Liver (tissue), 9 donors: ENCODE data around the gene SMAP1. TPM values are rescaled to one million over a fixed set of nuclear protein-coding genes. Genes with fewer than 3 reads are reported as not detected.

ENCODE experiments used
- DNase-seq: peaks from one replicate; pipeline ENCODE4 v3.0.0-alpha.2; 2017; ENCODE audit warnings: low spot score
- H3K27ac ChIP-seq, 2 donors: one replicate each; pipeline ENCODE4 v1.7.0; 2013; ENCODE audit warnings: inconsistent platforms in 2 of 2, low read length in 2 of 2, control low read depth in 1 of 2, low read depth in 1 of 2, mild to moderate bottlenecking in 1 of 2
- H3K27me3 ChIP-seq, 4 donors: one replicate each; pipeline versions ENCODE4 v1.6.1 to v1.7.0; 2013; ENCODE audit warnings: low read length in 3 of 4, inconsistent platforms in 1 of 4, mild to moderate bottlenecking in 1 of 4, moderate library complexity in 1 of 4; ENCODE audit not compliant: control insufficient read depth in 4 of 4, insufficient read depth in 4 of 4
- H3K36me3 ChIP-seq, 4 donors: one replicate each; pipeline versions ENCODE4 v1.6.1 to v1.7.0; 2013; ENCODE audit warnings: low read length in 3 of 4, mild to moderate bottlenecking in 3 of 4, low read depth in 1 of 4, moderate library complexity in 1 of 4; ENCODE audit not compliant: control insufficient read depth in 4 of 4, insufficient read depth in 3 of 4
- H3K4me1 ChIP-seq, 4 donors: one replicate each; pipeline versions ENCODE4 v1.6.1 to v1.7.0; 2013; ENCODE audit warnings: low read length in 3 of 4, mild to moderate bottlenecking in 3 of 4, moderate library complexity in 1 of 4; ENCODE audit not compliant: control insufficient read depth in 4 of 4, insufficient read depth in 4 of 4
- H3K4me3 ChIP-seq, 3 donors: one replicate each; pipeline versions ENCODE4 v1.6.1 to v1.7.0; 2013; ENCODE audit warnings: low read length in 3 of 3, control low read depth in 1 of 3, low read depth in 1 of 3, mild to moderate bottlenecking in 1 of 3
- H3K9ac ChIP-seq, 2 donors: one replicate each; pipeline ENCODE4 v1.7.0; 2013; ENCODE audit warnings: low read length in 2 of 2, mild to moderate bottlenecking in 2 of 2, moderate library complexity in 2 of 2, control low read depth in 1 of 2, low read depth in 1 of 2
- H3K9me3 ChIP-seq, 4 donors: one replicate each; pipeline versions ENCODE4 v1.6.1 to v1.7.0; 2013; ENCODE audit warnings: low read length in 3 of 4; ENCODE audit not compliant: control insufficient read depth in 4 of 4
- EGR1 ChIP-seq, 2 donors: IDR thresholded peaks; 2 replicates each; pipeline ENCODE4 v1.6.1; 2016 to 2018; ENCODE audit warnings: antibody characterized with exemption in 2 of 2, low read depth in 2 of 2
- FOXA2 ChIP-seq: IDR thresholded peaks from 2 replicates; pipeline ENCODE4 v1.6.1; 2016; ENCODE audit warnings: antibody characterized with exemption
- GABPA ChIP-seq, 2 donors: IDR thresholded peaks in 1 of 2; conservative IDR thresholded peaks in 1 of 2; 2 replicates each; pipeline ENCODE4 v1.6.1; 2016; ENCODE audit warnings: antibody characterized with exemption in 2 of 2, mild to moderate bottlenecking in 1 of 2, moderate library complexity in 1 of 2
- HNF4A ChIP-seq, 2 donors: conservative IDR thresholded peaks; 2 replicates each; pipeline ENCODE4 v1.6.1; 2016; ENCODE audit warnings: antibody characterized with exemption in 2 of 2, mild to moderate bottlenecking in 2 of 2
- JUND ChIP-seq, 2 donors: IDR thresholded peaks; 2 replicates each; pipeline ENCODE4 v1.6.1; 2016; ENCODE audit warnings: antibody characterized with exemption in 2 of 2
- NR2F2 ChIP-seq: IDR thresholded peaks from 2 replicates; pipeline ENCODE4 v1.6.1; 2016; ENCODE audit warnings: antibody characterized with exemption
- RAD21 ChIP-seq, 2 donors: IDR thresholded peaks; 2 replicates each; pipeline ENCODE4 v1.6.1; 2016; ENCODE audit warnings: antibody characterized with exemption in 2 of 2, mild to moderate bottlenecking in 2 of 2
- REST ChIP-seq: IDR thresholded peaks from 2 replicates; pipeline ENCODE4 v1.6.1; 2016; ENCODE audit warnings: antibody characterized with exemption, mild to moderate bottlenecking
- RXRA ChIP-seq, 2 donors: IDR thresholded peaks; 2 replicates each; pipeline ENCODE4 v1.6.1; 2017 to 2018; ENCODE audit warnings: antibody characterized with exemption in 2 of 2, mild to moderate bottlenecking in 1 of 2
- TAF1 ChIP-seq: conservative IDR thresholded peaks from 2 replicates; pipeline ENCODE4 v1.6.1; 2016; ENCODE audit warnings: antibody characterized with exemption, mild to moderate bottlenecking
- YY1 ChIP-seq: IDR thresholded peaks from 2 replicates; pipeline ENCODE4 v1.6.1; 2016; ENCODE audit warnings: antibody characterized with exemption, mild to moderate bottlenecking
- ZBTB33 ChIP-seq: IDR thresholded peaks from 2 replicates; pipeline ENCODE4 v1.6.1; 2016; ENCODE audit warnings: antibody characterized with exemption
- WGBS: extraction: QIAGEN DNeasy Blood & Tissue Kit; methylation state at CpG from one replicate; pipeline ENCODE4 v1.1.7; 2013; 5-methylcytosine and 5-hydroxymethylcytosine counted together
- polyA plus RNA-seq, 2 donors: library from polyadenylated mRNA; stranded (reverse) in 1 of 2; unstranded in 1 of 2; fragments of 200-250 nt in 1 of 2; fragments of >200 nt in 1 of 2; fragmentation: Nextera tagmentation in 1 of 2; extraction: Ambion mirVana in 1 of 2; gene quantifications; one replicate each; pipeline versions ENCODE4 v1.2.1 to v1.2.3, GENCODE V29; 2013 to 2015
- total RNA-seq, 2 donors: library from RNA; depleted of rRNA; stranded (reverse); fragments of >200 nt; gene quantifications; one replicate each; pipeline ENCODE4 v1.2.3, GENCODE V29; 2014
- TF ChIP-seq, protein P1 (sequence below): fragments of 150-350 bp; IDR thresholded peaks from 2 replicates; pipeline ENCODE4 v1.5.1; 2017; ENCODE audit warnings: improper control_type of control experiment, low read depth, low read length; ENCODE audit not compliant: missing input control
- TF ChIP-seq, protein P2 (sequence below): IDR thresholded peaks from 2 replicates; pipeline ENCODE4 v1.6.1; 2016; ENCODE audit warnings: antibody characterized with exemption
- TF ChIP-seq, protein P3 (sequence below): IDR thresholded peaks from 2 replicates; pipeline ENCODE4 v1.6.1; 2016; ENCODE audit warnings: antibody characterized with exemption
- donor health status: healthy.
- donor health status: healthy.
- donor health status: healthy.
- donor health status: healthy.
- donor health status: healthy.

The SMAP1 gene
- total and polyA plus RNA-seq, 4 donors: 9.3 to 13.3 (median 12.7) TPM

- H3K4me1 ChIP-seq: peaks cover 3 to 16% (median 8%) of the 10 kb centered on the region in 4 donors
- no peak for DNase-seq
- no peak for TF ChIP-seq TAF1
- TF ChIP-seq, protein P1, sequence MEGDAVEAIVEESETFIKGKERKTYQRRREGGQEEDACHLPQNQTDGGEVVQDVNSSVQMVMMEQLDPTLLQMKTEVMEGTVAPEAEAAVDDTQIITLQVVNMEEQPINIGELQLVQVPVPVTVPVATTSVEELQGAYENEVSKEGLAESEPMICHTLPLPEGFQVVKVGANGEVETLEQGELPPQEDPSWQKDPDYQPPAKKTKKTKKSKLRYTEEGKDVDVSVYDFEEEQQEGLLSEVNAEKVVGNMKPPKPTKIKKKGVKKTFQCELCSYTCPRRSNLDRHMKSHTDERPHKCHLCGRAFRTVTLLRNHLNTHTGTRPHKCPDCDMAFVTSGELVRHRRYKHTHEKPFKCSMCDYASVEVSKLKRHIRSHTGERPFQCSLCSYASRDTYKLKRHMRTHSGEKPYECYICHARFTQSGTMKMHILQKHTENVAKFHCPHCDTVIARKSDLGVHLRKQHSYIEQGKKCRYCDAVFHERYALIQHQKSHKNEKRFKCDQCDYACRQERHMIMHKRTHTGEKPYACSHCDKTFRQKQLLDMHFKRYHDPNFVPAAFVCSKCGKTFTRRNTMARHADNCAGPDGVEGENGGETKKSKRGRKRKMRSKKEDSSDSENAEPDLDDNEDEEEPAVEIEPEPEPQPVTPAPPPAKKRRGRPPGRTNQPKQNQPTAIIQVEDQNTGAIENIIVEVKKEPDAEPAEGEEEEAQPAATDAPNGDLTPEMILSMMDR: no peak
- TF ChIP-seq, protein P2, sequence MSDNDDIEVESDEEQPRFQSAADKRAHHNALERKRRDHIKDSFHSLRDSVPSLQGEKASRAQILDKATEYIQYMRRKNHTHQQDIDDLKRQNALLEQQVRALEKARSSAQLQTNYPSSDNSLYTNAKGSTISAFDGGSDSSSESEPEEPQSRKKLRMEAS: no peak
- no peaks in the 10 kb centered on the region for H3K9me3 ChIP-seq
- no peaks in the 10 kb centered on the region for H3K27me3 ChIP-seq
- no peaks in the 10 kb centered on the region for H3K36me3 ChIP-seq
- H3K9ac ChIP-seq: no peak overlapping the region
- H3K27ac ChIP-seq: no peak overlapping the region
- 66% methylated on average over 1 of the region's 1 CpG for whole genome bisulfite sequencing
- no peak overlapping the region for H3K4me3 ChIP-seq
Measured at GRCh38 chr6:70673601-70674000, 5.9 kb downstream of the SMAP1 start.

DNA sequence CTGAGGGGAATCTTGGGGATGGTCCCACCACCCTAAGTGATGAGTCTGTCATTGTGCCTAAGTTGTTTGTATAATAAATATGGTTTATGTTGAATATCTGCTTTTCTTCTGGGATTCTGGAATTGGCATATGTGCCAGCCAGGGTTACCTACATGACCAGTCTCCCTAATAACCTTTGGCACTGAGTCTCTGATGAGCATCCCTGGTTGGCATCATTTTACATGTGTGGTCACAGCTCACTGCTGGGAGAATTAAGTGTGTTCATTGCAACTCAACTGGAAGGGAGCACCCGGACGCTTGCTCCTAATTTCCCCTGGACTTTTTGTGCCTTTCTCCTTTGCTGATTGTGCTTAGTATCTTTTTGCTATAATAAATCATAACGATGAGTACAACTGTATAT lies 8.1 kb downstream of the SMAP1 start:
- TF ChIP-seq NR2F2: no peak
- TF ChIP-seq, protein P2: no peak
- TF ChIP-seq, protein P3, sequence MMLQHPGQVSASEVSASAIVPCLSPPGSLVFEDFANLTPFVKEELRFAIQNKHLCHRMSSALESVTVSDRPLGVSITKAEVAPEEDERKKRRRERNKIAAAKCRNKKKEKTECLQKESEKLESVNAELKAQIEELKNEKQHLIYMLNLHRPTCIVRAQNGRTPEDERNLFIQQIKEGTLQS: no peak
- H3K4me1 ChIP-seq: peaks cover 0 to 6% (median 2%) of the 10 kb centered on the region in 4 donors
- no peak for DNase-seq
- H3K9me3 ChIP-seq: no peaks in the 10 kb centered on the region
- no peaks in the 10 kb centered on the region for H3K36me3 ChIP-seq
- no peak overlapping the region for H3K9ac ChIP-seq
- WGBS: 95% methylated on average over 3 of the region's 3 CpGs
- no peak overlapping the region for H3K27ac ChIP-seq
- H3K27me3 ChIP-seq: no peaks in the 10 kb centered on the region
- H3K4me3 ChIP-seq: no peak overlapping the region

DNA sequence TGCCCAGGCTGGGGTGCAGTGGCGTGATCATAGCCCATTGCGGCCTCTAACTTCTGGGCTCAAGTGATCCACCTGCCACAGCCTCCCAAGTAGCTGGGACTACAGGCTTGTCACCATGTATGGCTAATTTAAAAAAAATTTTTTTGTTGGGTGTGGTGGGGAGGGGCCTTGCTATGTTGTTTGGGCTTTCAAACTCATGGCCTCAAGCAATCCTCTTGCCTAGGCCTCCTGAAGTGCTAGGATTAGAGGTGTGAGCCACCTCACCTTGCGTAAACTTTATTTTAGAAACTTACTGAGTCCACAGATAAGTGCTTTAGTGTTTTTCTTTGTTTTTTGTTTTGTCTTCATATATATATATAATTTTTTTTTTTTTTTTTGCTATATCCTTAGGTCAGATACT lies 9.1 kb downstream of the SMAP1 start:
- Histone ChIP-seq H3K9me3 (no peaks in the 10 kb centered on the region), H3K4me1 (peaks cover 0 to 6% (median 2%) of the 10 kb centered on the region in 4 donors), H3K4me3 (no peak overlapping the region), H3K9ac (no peak overlapping the region), H3K36me3 (no peaks in the 10 kb centered on the region), H3K27ac (no peak overlapping the region), H3K27me3 (no peaks in the 10 kb centered on the region)
- TF ChIP-seq EGR1 (IDR thresholded peaks at IDR 0.05; ENCODE audit: low read depth in 2 of 2) (no peak), RAD21 (IDR thresholded peaks at IDR 0.05) (no peak), RXRA (IDR thresholded peaks at IDR 0.05) (no peak), GABPA (IDR thresholded peaks at IDR 0.05 in 1 of 2, conservative IDR thresholded peaks at IDR 0.05 in 1 of 2) (no peak), ZBTB33 (no peak), JUND (IDR thresholded peaks at IDR 0.05) (no peak), REST (no peak), NR2F2 (no peak), FOXA2 (no peak), TAF1 (no peak), HNF4A (conservative IDR thresholded peaks at IDR 0.05) (no peak), YY1 (no peak)
- TF ChIP-seq, protein P1: no peak
- TF ChIP-seq, protein P3: no peak
- TF ChIP-seq, protein P2: no peak
- DNase-seq: no peak
- 99% methylated on average over 3 of the region's 3 CpGs for WGBS
